T-helper 17 cell (primary cell): ENCODE results near the gene OR3A2. TPM values are rescaled to one million over a fixed set of nuclear protein-coding genes. Genes with fewer than 3 reads are reported as not detected.
"Not testable (repeated sequence)": the region's sequence is repeated elsewhere in the genome, so short reads cannot be mapped to it uniquely, and the experiment has no call there.

Source experiments
- ATAC-seq: fragments of 150-1000 bp; cut with Tn5 transposase; 2 replicates; pipeline ENCODE4 v1.10.0; 2021; ENCODE audit warnings: mild to moderate bottlenecking, moderate library complexity
- DNase-seq, 3 donors: peaks; one replicate each; pipeline versions ENCODE4 v3.0.0 to v3.0.0-alpha.2; 2020 to 2021
- H3K9me3 ChIP-seq: one replicate; pipeline ENCODE4 v1.7.0; 2013; ENCODE audit warnings: low read length, mild to moderate bottlenecking; ENCODE audit not compliant: control insufficient read depth, poor library complexity, severe bottlenecking
- H3K27ac Mint-ChIP-seq: one replicate; pipeline ENCODE4 v1.8.0; 2022; ENCODE audit warnings: mild to moderate bottlenecking, moderate library complexity, mixed read lengths
- H3K27me3 Mint-ChIP-seq: one replicate; pipeline ENCODE4 v1.8.0; 2022; ENCODE audit warnings: mixed read lengths
- H3K36me3 Mint-ChIP-seq: one replicate; pipeline ENCODE4 v1.8.0; 2022; ENCODE audit warnings: low read depth, mixed read lengths
- H3K4me1 Mint-ChIP-seq: one replicate; pipeline ENCODE4 v1.8.0; 2022; ENCODE audit warnings: mild to moderate bottlenecking, mixed read lengths
- H3K4me3 Mint-ChIP-seq: one replicate; pipeline ENCODE4 v1.8.0; 2022; ENCODE audit warnings: mild to moderate bottlenecking, moderate library complexity, mixed read lengths
- total RNA-seq, 4 donors: library from RNA in 2 of 4; stranded (reverse) in 2 of 4; gene quantifications; one replicate each; pipeline ENCODE4 v1.2.3 and lab custom pipeline; 2022 to 2026

Gene OR3A2
- total RNA-seq, 2 donors from 2014 or later = 1.1 TPM

DNA sequence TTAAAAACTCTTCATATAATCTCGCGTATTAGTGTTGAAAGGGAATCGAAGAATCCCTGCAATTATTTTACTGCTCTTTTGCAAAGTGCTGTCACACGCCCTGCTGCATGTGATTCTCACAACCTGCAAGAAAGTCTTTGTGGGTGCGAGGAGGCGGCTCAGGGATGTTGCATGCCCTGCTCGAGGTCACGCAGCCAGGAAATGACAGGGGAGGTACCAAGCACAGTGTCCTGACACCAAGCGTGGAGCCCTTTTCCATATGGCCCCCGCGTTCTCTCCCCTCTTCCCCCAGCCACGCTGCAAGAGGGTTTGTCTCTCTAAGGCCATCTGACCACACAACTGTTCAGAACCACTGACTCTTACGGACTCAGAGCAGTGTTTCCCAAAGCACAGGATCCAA, 125.5 kb downstream of the OR3A2 start:
- H3K9me3 ChIP-seq = no peaks in the 10 kb centered on the region
- peaks cover 3% of the 10 kb centered on the region for H3K4me1 Mint-ChIP-seq
- ATAC-seq (no peak), DNase-seq (no peak)
- no peak overlapping the region for H3K4me3 Mint-ChIP-seq
- H3K27ac Mint-ChIP-seq = no peak overlapping the region
- no peaks in the 10 kb centered on the region for H3K36me3 Mint-ChIP-seq
- peaks cover 28% of the 10 kb centered on the region for H3K27me3 Mint-ChIP-seq

DNA sequence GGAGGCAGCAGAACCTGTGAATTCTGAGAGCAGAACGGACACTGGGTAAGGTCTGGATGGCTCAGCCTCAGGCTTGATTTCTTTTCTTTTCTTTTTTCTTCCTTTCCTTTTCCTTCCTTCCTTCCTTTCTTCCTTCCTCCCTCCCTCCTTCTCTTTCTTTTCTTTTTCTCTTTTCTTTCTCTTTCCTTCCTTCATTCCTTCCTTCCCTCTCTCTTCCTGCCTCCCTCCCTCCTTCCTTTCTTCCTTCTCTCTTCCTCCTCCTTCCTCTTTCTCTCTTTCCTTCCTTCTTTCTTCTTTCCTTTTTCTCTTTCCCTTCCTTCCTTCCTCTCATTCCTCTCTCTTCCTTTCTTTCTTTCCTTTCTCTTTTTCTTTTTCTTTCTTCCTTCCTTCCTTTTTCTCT, 125.9 kb downstream of the OR3A2 start:
- Mint-ChIP-seq H3K4me3 (no peak overlapping the region), H3K27ac (no peak overlapping the region), H3K4me1 (peaks cover 3% of the 10 kb centered on the region), H3K36me3 (no peaks in the 10 kb centered on the region), H3K27me3 (peaks cover 27% of the 10 kb centered on the region)
- DNase-seq = no peak
- ATAC-seq = no peak
- no peaks in the 10 kb centered on the region for H3K9me3 ChIP-seq

GRCh38 chr17:3256575-3256974, 129.5 kb downstream of the OR3A2 start:
- peaks cover 3% of the 10 kb centered on the region for H3K4me1 Mint-ChIP-seq
- peaks cover 14% of the 10 kb centered on the region for H3K27me3 Mint-ChIP-seq
- no peaks in the 10 kb centered on the region for H3K36me3 Mint-ChIP-seq
- DNase-seq (no peak), ATAC-seq (no peak)
- H3K4me3 Mint-ChIP-seq = no peak overlapping the region
- H3K9me3 ChIP-seq = no peaks in the 10 kb centered on the region
- no peak overlapping the region for H3K27ac Mint-ChIP-seq

- not testable (repeated sequence) for H3K27ac Mint-ChIP-seq
Measured at GRCh38 chr17:3249013-3249412, 137.1 kb downstream of the OR3A2 start.

GRCh38 chr17:3244841-3245240, 141.3 kb downstream of the OR3A2 start:
- not testable (repeated sequence) for H3K4me1 Mint-ChIP-seq, H3K4me3 Mint-ChIP-seq, H3K36me3 Mint-ChIP-seq, DNase-seq, H3K9me3 ChIP-seq, H3K27me3 Mint-ChIP-seq, ATAC-seq, H3K27ac Mint-ChIP-seq

More at GRCh38 chr17:3249013-3249412, 137.1 kb downstream of the OR3A2 start:
- not testable (repeated sequence) for H3K4me3 Mint-ChIP-seq, ATAC-seq, H3K36me3 Mint-ChIP-seq, DNase-seq, H3K4me1 Mint-ChIP-seq, H3K27me3 Mint-ChIP-seq, H3K9me3 ChIP-seq

GRCh38 chr17:3241044-3241443, 145.1 kb downstream of the OR3A2 start:
- ATAC-seq, H3K27me3 Mint-ChIP-seq, H3K27ac Mint-ChIP-seq, DNase-seq, H3K4me1 Mint-ChIP-seq, H3K4me3 Mint-ChIP-seq, H3K9me3 ChIP-seq, H3K36me3 Mint-ChIP-seq: not testable (repeated sequence)

GRCh38 chr17:3238685-3239084, 147.4 kb downstream of the OR3A2 start:
- H3K27me3 Mint-ChIP-seq, H3K4me1 Mint-ChIP-seq, H3K27ac Mint-ChIP-seq: not testable (repeated sequence)

GRCh38 chr17:3232300-3232699, 153.8 kb downstream of the OR3A2 start:
- H3K27ac Mint-ChIP-seq, ATAC-seq, H3K27me3 Mint-ChIP-seq, H3K9me3 ChIP-seq, H3K36me3 Mint-ChIP-seq, DNase-seq, H3K4me3 Mint-ChIP-seq, H3K4me1 Mint-ChIP-seq: not testable (repeated sequence)

More at GRCh38 chr17:3238685-3239084, 147.4 kb downstream of the OR3A2 start:
- H3K36me3 Mint-ChIP-seq, H3K9me3 ChIP-seq, ATAC-seq, DNase-seq, H3K4me3 Mint-ChIP-seq: not testable (repeated sequence)

Other genes starting within 250 kb of the OR3A2 start
- not detected for gene OR1A2, start 188.8 kb downstream of the OR3A2 start, total RNA-seq
- not detected for gene OR1A1, start 178.6 kb downstream of the OR3A2 start, total RNA-seq
- not detected for gene OR3A1, start 87.9 kb downstream of the OR3A2 start, total RNA-seq
- not detected for gene OR1E1, start 12.1 kb upstream of the OR3A2 start, total RNA-seq
- not detected for gene OR3A3, start 25.1 kb upstream of the OR3A2 start, total RNA-seq
- not detected for gene OR1E2, start 47.5 kb upstream of the OR3A2 start, total RNA-seq
- gene SPATA22, start 85.5 kb upstream of the OR3A2 start, total RNA-seq = under 1 TPM in 1 of 2 donors, not detected in 1; 0.22 TPM
- not detected for gene ASPA, start 89.7 kb upstream of the OR3A2 start, total RNA-seq
- gene TRPV3, start 171.5 kb upstream of the OR3A2 start, total RNA-seq = under 1 TPM; 0.27 to 0.55 TPM
- gene TRPV1, start 223.1 kb upstream of the OR3A2 start, total RNA-seq = 1 to 10 TPM; 3.2 to 4.0 TPM
- gene SHPK, start 249.9 kb upstream of the OR3A2 start, total RNA-seq = 1 to 10 TPM; 5.3 to 6.4 TPM